ENCODE data around the gene EPS8L2.

EPS8L2 gene

DNA sequence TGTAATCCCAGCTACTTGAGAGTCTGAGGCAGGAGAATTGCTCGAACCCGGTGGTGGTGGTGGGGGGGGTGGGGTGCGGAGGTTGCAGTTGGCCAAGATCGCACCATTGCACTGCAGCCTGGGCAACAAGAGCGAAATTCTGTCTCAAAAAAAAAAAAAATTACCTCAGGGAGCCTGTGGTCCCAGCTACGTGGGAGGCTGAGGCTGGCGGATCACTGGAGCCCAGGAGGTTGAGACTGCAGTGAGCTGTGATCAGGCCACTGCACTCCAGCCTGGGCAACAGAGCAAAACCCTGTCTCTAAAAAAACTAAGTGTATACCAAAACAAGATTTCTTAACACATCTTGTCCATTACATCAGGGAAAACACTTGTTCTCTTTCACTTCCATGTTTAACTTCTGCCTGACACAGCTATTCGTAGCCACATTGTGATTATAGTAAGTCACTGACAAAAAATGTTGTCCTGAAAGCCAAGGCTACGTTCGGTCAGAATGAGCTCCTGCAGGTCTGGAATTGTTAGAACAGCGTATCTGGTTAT, 9.0 kb upstream of the EPS8L2 start:
- TF ChIP-seq, protein P1, sequence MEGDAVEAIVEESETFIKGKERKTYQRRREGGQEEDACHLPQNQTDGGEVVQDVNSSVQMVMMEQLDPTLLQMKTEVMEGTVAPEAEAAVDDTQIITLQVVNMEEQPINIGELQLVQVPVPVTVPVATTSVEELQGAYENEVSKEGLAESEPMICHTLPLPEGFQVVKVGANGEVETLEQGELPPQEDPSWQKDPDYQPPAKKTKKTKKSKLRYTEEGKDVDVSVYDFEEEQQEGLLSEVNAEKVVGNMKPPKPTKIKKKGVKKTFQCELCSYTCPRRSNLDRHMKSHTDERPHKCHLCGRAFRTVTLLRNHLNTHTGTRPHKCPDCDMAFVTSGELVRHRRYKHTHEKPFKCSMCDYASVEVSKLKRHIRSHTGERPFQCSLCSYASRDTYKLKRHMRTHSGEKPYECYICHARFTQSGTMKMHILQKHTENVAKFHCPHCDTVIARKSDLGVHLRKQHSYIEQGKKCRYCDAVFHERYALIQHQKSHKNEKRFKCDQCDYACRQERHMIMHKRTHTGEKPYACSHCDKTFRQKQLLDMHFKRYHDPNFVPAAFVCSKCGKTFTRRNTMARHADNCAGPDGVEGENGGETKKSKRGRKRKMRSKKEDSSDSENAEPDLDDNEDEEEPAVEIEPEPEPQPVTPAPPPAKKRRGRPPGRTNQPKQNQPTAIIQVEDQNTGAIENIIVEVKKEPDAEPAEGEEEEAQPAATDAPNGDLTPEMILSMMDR (IDR thresholded peaks at IDR 0.05; ENCODE audit: control extremely low read depth, extremely low read depth, low read depth, missing control alignments) = no peak
- CTCF ChIA-PET = interaction anchor here (1.1 to 5.4 kb wide), 16 partner anchors 7 to 248 kb away, joined by 3 to 47 read pairs (median 4); partner anchors contain the start of gene CD151
- DNase-seq (ENCODE audit: extremely low spot score) = peak; percentile 48
- POLR2A ChIA-PET = interaction anchor here (1.5 kb wide), 1 partner anchor 29 kb away, joined by 3 read pairs; no protein-coding TSS in a partner anchor

- CTCF ChIA-PET = interaction anchor here (1.1 to 5.4 kb wide), 7 partner anchors 25 to 68 kb away, joined by 3 to 47 read pairs (median 4); no protein-coding TSS in a partner anchor
- DNase-seq (ENCODE audit: extremely low spot score) = no peak
- POLR2A ChIA-PET = interaction anchor here (1.5 kb wide), 1 partner anchor 28 kb away, joined by 3 read pairs; no protein-coding TSS in a partner anchor
- TF ChIP-seq, protein P1 (IDR thresholded peaks at IDR 0.05; ENCODE audit: control extremely low read depth, extremely low read depth, low read depth, missing control alignments) = no peak
Observed at GRCh38 chr11:697811-698311, 8.2 kb upstream of the EPS8L2 start.

DNA sequence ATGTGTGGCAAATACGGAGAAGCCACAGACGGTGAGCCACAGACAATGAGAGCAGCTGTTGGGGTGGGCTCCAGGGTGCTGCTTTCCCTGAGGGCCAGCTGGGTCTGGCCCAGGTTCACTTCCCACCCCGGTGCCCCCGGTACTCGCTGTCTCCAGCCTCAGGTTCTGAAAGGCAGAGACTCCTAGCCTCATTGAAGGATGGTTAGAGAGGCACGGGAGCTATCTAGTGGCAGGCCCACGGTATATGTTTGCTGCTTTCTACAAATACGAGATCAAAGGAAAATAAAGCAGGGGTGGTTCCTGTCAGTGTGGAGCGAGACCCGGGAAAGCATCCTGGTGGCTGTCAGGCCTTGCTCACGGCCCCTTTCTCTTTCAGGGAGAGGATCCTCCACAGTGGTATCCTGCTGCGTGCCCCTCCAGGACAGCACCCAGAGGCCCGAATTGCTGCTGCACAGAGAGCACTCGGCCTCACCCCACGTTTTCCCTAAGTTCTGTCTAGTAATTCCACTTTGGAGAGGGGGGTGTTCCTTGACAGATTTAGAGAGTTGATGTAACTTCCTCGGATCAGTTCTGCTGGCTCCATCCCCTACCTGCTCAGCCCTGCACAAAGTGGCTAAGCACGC, 7.4 kb upstream of the EPS8L2 start:
- CTCF ChIA-PET = interaction anchor here (1.2 to 5.4 kb wide), 5 partner anchors 25 to 67 kb away, joined by 3 to 47 read pairs (median 11); no protein-coding TSS in a partner anchor

GRCh38 chr11:699116-699508, 6.9 kb upstream of the EPS8L2 start:
- POLR2A ChIA-PET = no interaction called here
- DNase-seq (ENCODE audit: extremely low spot score) = no peak
- CTCF ChIA-PET = interaction anchor here (1.5 to 5.3 kb wide), 2 partner anchors 25 to 28 kb away, joined by 5 to 30 read pairs; no protein-coding TSS in a partner anchor
- TF ChIP-seq, protein P1 (IDR thresholded peaks at IDR 0.05; ENCODE audit: control extremely low read depth, extremely low read depth, low read depth, missing control alignments) = no peak

More for the DNA sequence above, 7.4 kb upstream of the EPS8L2 start:
- no peak for DNase-seq (ENCODE audit: extremely low spot score)
- POLR2A ChIA-PET = no interaction called here
- TF ChIP-seq, protein P1 (IDR thresholded peaks at IDR 0.05; ENCODE audit: control extremely low read depth, extremely low read depth, low read depth, missing control alignments) = no peak

GRCh38 chr11:699753-700152, 6.3 kb upstream of the EPS8L2 start:
- POLR2A ChIA-PET = no interaction called here
- CTCF ChIA-PET = interaction anchor here (1.1 to 5.3 kb wide), 4 partner anchors 25 to 55 kb away, joined by 3 to 30 read pairs (median 4); no protein-coding TSS in a partner anchor
- TF ChIP-seq, protein P1 (IDR thresholded peaks at IDR 0.05; ENCODE audit: control extremely low read depth, extremely low read depth, low read depth, missing control alignments) = no peak
- no peak for DNase-seq (ENCODE audit: extremely low spot score)

DNA sequence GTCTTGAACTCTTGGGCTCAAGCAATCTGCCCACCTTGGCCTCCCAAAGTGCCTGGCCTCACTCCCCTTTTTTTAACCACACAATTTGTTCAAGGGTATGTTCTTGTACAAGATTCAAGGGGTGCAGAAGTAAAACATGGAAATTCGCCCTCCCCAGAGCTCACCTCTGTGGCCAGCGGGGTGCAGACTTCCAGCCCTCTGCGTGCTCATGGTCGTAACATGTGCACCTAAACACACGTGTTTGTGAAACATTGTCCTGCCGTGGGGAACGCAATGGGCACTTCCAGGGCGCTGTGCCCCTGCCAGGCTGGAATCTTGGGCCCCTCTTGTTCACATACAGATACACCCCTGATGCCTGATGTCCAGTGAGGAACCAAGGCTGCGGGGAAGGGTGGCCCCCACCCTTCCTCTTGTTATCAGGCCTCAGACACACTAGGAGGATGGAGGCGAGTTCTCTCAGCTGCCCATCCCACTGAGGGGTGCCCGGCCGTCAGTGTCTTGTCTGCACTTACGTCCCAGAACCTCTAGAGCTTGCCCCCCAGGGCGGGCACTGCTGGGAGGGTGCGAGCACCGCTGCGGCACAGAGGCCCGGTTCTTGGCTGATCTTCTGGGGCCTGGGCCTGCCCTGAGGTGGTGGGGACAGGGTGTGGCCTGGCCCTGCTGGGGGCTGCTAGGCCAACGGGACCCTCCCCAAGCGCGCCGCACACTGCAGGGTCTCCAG, 4.1 kb upstream of the EPS8L2 start:
- DNase-seq (ENCODE audit: extremely low spot score) = no peak
- POLR2A ChIA-PET = no interaction called here
- CTCF ChIA-PET = no interaction called here
- TF ChIP-seq, protein P1 (IDR thresholded peaks at IDR 0.05; ENCODE audit: control extremely low read depth, extremely low read depth, low read depth, missing control alignments) = no peak

All from GM10248 (cell line).